HepG2 (cell line): ENCODE results near the gene WWP2. TPM values are rescaled to one million over a fixed set of nuclear protein-coding genes. Genes with fewer than 3 reads are reported as not detected.
A peak's percentile ranks its signal among the peaks of the same experiment; 100 is the strongest.

Experiments used
- BORCS8-MEF2B ChIP-seq: sonication (generic); formaldehyde crosslinking; IDR thresholded peaks from 2 replicates; pipeline ENCODE4 v1.8.0; 2022; ENCODE audit warnings: mild to moderate bottlenecking, missing genetic modification reagents
- ELF3 ChIP-seq: IDR thresholded peaks from 2 replicates; pipeline ENCODE4 v1.6.1; 2016; ENCODE audit warnings: missing genetic modification reagents, missing compliant biosample characterization
- EP300 ChIP-seq, 3 experiments: sonication (generic) in 1 of 3; formaldehyde crosslinking in 1 of 3; IDR thresholded peaks; 2 replicates each; pipeline versions ENCODE4 v1.5.1 to v1.6.1; 2011 to 2020; ENCODE audit warnings: low read depth in 2 of 3, low read length in 2 of 3, borderline replicate concordance in 1 of 3, improper control_type of control experiment in 1 of 3, mild to moderate bottlenecking in 1 of 3, missing genetic modification reagents in 1 of 3, moderate library complexity in 1 of 3
- ERF ChIP-seq: IDR thresholded peaks from 2 replicates; pipeline ENCODE4 v1.6.1; 2018; ENCODE audit warnings: missing biosample characterization, missing genetic modification reagents
- ETV6 ChIP-seq: sonication (generic); formaldehyde crosslinking; conservative IDR thresholded peaks from 2 replicates; pipeline ENCODE4 v1.4.0; 2020; ENCODE audit warnings: missing genetic modification reagents
- FOXM1 ChIP-seq: sonication (generic); formaldehyde crosslinking; IDR thresholded peaks from 2 replicates; pipeline ENCODE4 v1.5.0; 2020; ENCODE audit warnings: missing genetic modification reagents
- MXD1 ChIP-seq: sonication (generic); formaldehyde crosslinking; IDR thresholded peaks from 2 replicates; pipeline ENCODE4 v1.4.0; 2020; ENCODE audit warnings: mild to moderate bottlenecking, missing genetic modification reagents
- MYC ChIP-seq: sonication (generic); formaldehyde crosslinking; IDR thresholded peaks from 2 replicates; pipeline ENCODE4 v1.9.0; 2021; ENCODE audit warnings: missing genetic modification reagents, borderline replicate concordance
- NFRKB ChIP-seq: fragments of 450-650 bp; IDR thresholded peaks from 2 replicates; pipeline ENCODE4 v1.6.1; 2017
- PHF5A ChIP-seq: IDR thresholded peaks from one replicate; pipeline ENCODE4 v1.6.1; 2018; ENCODE audit warnings: low read depth, missing genetic modification reagents; ENCODE audit not compliant: unreplicated experiment
- SUZ12 ChIP-seq: fragments of 150-350 bp; IDR thresholded peaks from 2 replicates; pipeline ENCODE4 v1.6.1; 2014; ENCODE audit warnings: low read depth, low read length
- THAP8 ChIP-seq: sonication (generic); formaldehyde crosslinking; IDR thresholded peaks from 2 replicates; pipeline ENCODE4 v1.5.1; 2020; ENCODE audit warnings: missing genetic modification reagents, mild to moderate bottlenecking, borderline replicate concordance
- ZBTB20 ChIP-seq: sonication (generic); formaldehyde crosslinking; IDR thresholded peaks from 2 replicates; pipeline ENCODE4 v1.8.1; 2023; ENCODE audit warnings: missing genetic modification reagents, low read depth, mild to moderate bottlenecking, borderline replicate concordance
- ZFP36L2 ChIP-seq: sonication (generic); formaldehyde crosslinking; IDR thresholded peaks from 2 replicates; pipeline ENCODE4 v1.4.0; 2020; ENCODE audit warnings: missing genetic modification reagents
- ZNF235 ChIP-seq: sonication (generic); formaldehyde crosslinking; IDR thresholded peaks from 2 replicates; pipeline ENCODE4 v1.8.1; 2023; ENCODE audit warnings: mild to moderate bottlenecking, missing genetic modification reagents, borderline replicate concordance
- ZNF570 ChIP-seq: sonication (generic); formaldehyde crosslinking; IDR thresholded peaks from 2 replicates; pipeline ENCODE4 v1.4.0; 2020; ENCODE audit warnings: mild to moderate bottlenecking, missing genetic modification reagents, borderline replicate concordance
- ZNF629 ChIP-seq: sonication (generic); formaldehyde crosslinking; conservative IDR thresholded peaks from 2 replicates; pipeline ENCODE4 v1.5.0; 2020; ENCODE audit warnings: missing genetic modification reagents
- ZNF687 ChIP-seq: sonication (generic); formaldehyde crosslinking; IDR thresholded peaks from 2 replicates; pipeline ENCODE4 v1.5.1; 2020; ENCODE audit warnings: mild to moderate bottlenecking, missing genetic modification reagents, moderate library complexity
- ZNF784 ChIP-seq: sonication (generic); formaldehyde crosslinking; IDR thresholded peaks from 2 replicates; pipeline ENCODE4 v1.5.1; 2020; ENCODE audit warnings: missing genetic modification reagents, mild to moderate bottlenecking, borderline replicate concordance
- ZNF788 ChIP-seq: sonication (generic); formaldehyde crosslinking; IDR thresholded peaks from 2 replicates; pipeline ENCODE4 v1.5.0; 2020; ENCODE audit warnings: mild to moderate bottlenecking, missing genetic modification reagents, borderline replicate concordance
- polyA plus RNA-seq, 8 experiments: library from polyadenylated mRNA; depleted of rRNA in 3 of 8; stranded (reverse) in 7 of 8; unstranded in 1 of 8; fragments of >200 nt; fragmentation: Illumina TruSeq in 4 of 8; extraction: Trizol in 4 of 8; gene quantifications; 2 replicates each; pipeline versions ENCODE4 v1.2.1 to v1.2.3, GENCODE V29; 2011 to 2016; ENCODE audit warnings: low read depth in 4 of 8, missing spikeins in 1 of 8, mixed read lengths in 1 of 8; ENCODE audit not compliant: insufficient read depth in 1 of 8
- total RNA-seq, 5 experiments: library from RNA; depleted of rRNA; stranded (reverse); fragments of >200 nt; fragmentation: Illumina TruSeq; extraction: Trizol; gene quantifications; 2 replicates each; pipeline ENCODE4 v1.2.3, GENCODE V29; 2016; ENCODE audit warnings: low read depth in 1 of 5

Gene WWP2
- total and polyA plus RNA-seq, 2 of the 13 experiments (the other 11 are each of a cell fraction or from before 2014, with no cell fraction given), result 11.4 to 28.2 TPM

GRCh38 chr16:69858191-69859104, 96.3 kb downstream of the WWP2 start (continued):
- TF ChIP-seq ZNF687 (CRISPR knock-in tag), result peak; percentile 44; the same call in 1 of the 2 replicates
- no peak for TF ChIP-seq ZBTB20
- TF ChIP-seq NFRKB, result no peak
- TF ChIP-seq ZNF784 (CRISPR knock-in tag), result no peak
- TF ChIP-seq ZNF570 (CRISPR knock-in tag), result no peak
- TF ChIP-seq ZNF235 (CRISPR knock-in tag), result no peak
- no peak for TF ChIP-seq MXD1
- TF ChIP-seq PHF5A (CRISPR knock-in tag), result peak; percentile 35
- no peak for TF ChIP-seq FOXM1
- TF ChIP-seq BORCS8-MEF2B (CRISPR knock-in tag), result no peak
- peak; percentile 28; the same call in 1 of the 2 replicates for TF ChIP-seq ZNF788 (CRISPR knock-in tag)
- TF ChIP-seq SUZ12, result no peak
- TF ChIP-seq ELF3 (CRISPR knock-in tag), result peak; percentile 63; the same call in 1 of the 2 replicates
- TF ChIP-seq ERF (CRISPR knock-in tag), result peak; percentile 74; the same call in 1 of the 2 replicates
- peak; percentile 52; the same call in 1 of the 2 replicates for TF ChIP-seq MYC (CRISPR knock-in tag)
- 0 out of 2 replicates have a peak, but pooled peaks have one; percentile 20 for TF ChIP-seq ZNF629
- TF ChIP-seq ZFP36L2 (CRISPR knock-in tag), result no peak
- no peak for TF ChIP-seq ETV6 (CRISPR knock-in tag)
- TF ChIP-seq THAP8 (CRISPR knock-in tag), result no peak; the same call in 1 of the 2 replicates
- peak; percentile 29 to 74; a peak in 2 of 4 replicates for TF ChIP-seq EP300 (IDR thresholded peaks at IDR 0.05; ENCODE audit: low read depth in 2 of 2, low read length in 2 of 2)
- TF ChIP-seq EP300 (CRISPR knock-in tag; IDR thresholded peaks at IDR 0.05; ENCODE audit: borderline replicate concordance), result no peak
